HepG2 (cell line): Measurements from ENCODE around the gene LRBA. TPM values are rescaled to one million over a fixed set of nuclear protein-coding genes. Genes with fewer than 3 reads are reported as not detected.

Experiments
- ATAC-seq: fragments of 200-7000 bp; cut with Tn5 transposase; 3 replicates; pipeline ENCODE4 v1.9.1; 2020; ENCODE audit warnings: mild to moderate bottlenecking, moderate library complexity
- BruUV-seq: library from RNA; stranded (reverse); fragments of 400-500 nt; replicated peaks from 2 replicates; lab custom pipeline; 2021; lab: Mats Ljungman, UMichigan
- CTCF ChIA-PET: fragments of 300-600 bp; formaldehyde crosslinking; extraction: SDS; loops from one replicate; lab custom pipeline; 2021; ENCODE audit warnings: low total read pairs, inconsistent platforms, low intra/inter-chr PET ratio; lab: Yijun Ruan, JAX
- POLR2A ChIA-PET: fragments of 350-600 bp; sonication (Branson Sonifier 250); formaldehyde crosslinking; loops from one replicate; lab custom pipeline; 2020; ENCODE audit warnings: antibody characterized with exemption, inconsistent platforms; lab: Yijun Ruan, JAX
- DNase-seq: peaks from one replicate; pipeline ENCODE4 v3.0.0-alpha.2; 2015; ENCODE audit warnings: low spot score
- FAIRE-seq: peaks from 3 replicates; lab custom pipeline; 2011; peaks lifted over from hg19 to GRCh38; lab: Jason Lieb, UNC
- H2AFZ ChIP-seq: one replicate; pipeline ENCODE4 v1.6.1; 2011; ENCODE audit warnings: low read length, inconsistent platforms
- H3K27ac ChIP-seq: fragments of 300-600 bp; 3 replicates; pipeline ENCODE4 v1.8.0; 2011; ENCODE audit warnings: mixed run types, mild to moderate bottlenecking, mixed read lengths, low read length, inconsistent platforms; ENCODE audit not compliant: insufficient read depth; ENCODE audit errors: extremely low read length
- H3K27me3 ChIP-seq, 2 experiments: fragments of 200-600 bp in 1 of 2; 2 replicates in 1 of 2; 3 replicates in 1 of 2; pipeline versions ENCODE4 v1.6.0 to v1.8.0; 2011; ENCODE audit warnings: low read length in 2 of 2, mild to moderate bottlenecking in 2 of 2, moderate library complexity in 2 of 2, inconsistent platforms in 1 of 2; ENCODE audit not compliant: insufficient read depth in 2 of 2, control insufficient read depth in 1 of 2
- H3K36me3 ChIP-seq, 2 experiments: fragments of 200-600 bp in 1 of 2; replicated peaks in 1 of 2; 2 replicates in 1 of 2; 3 replicates in 1 of 2; pipeline versions ENCODE4 v1.5.1 to v1.8.0; 2011; ENCODE audit warnings: low read length in 2 of 2, inconsistent platforms in 1 of 2; ENCODE audit not compliant: insufficient read depth in 2 of 2, control insufficient read depth in 1 of 2
- H3K4me1 ChIP-seq: 2 replicates; pipeline ENCODE4 v1.5.1; 2012; ENCODE audit warnings: low read length, inconsistent platforms; ENCODE audit not compliant: insufficient read depth
- H3K4me2 ChIP-seq: 2 replicates; pipeline ENCODE4 v1.6.0; 2011; ENCODE audit warnings: low read depth, low read length, inconsistent platforms
- H3K4me3 ChIP-seq, 3 experiments: fragments of 200-600 bp in 1 of 3; sonication (generic), shearing (Covaris generic) in 1 of 3; replicated peaks in 1 of 3; 2 replicates each; pipeline ENCODE4 v1.5.1; 2011 to 2016; ENCODE audit warnings: low read length in 3 of 3, inconsistent platforms in 2 of 3, low read depth in 2 of 3, mild to moderate bottlenecking in 2 of 3, control low read depth in 1 of 3, mixed read lengths in 1 of 3; ENCODE audit not compliant: insufficient read depth in 1 of 3
- H3K79me2 ChIP-seq: one replicate; pipeline ENCODE4 v1.6.1; 2011; ENCODE audit warnings: low read length, inconsistent platforms; ENCODE audit not compliant: insufficient read depth
- H3K9ac ChIP-seq: 2 replicates; pipeline ENCODE4 v1.6.0; 2011; ENCODE audit warnings: mild to moderate bottlenecking, low read depth, low read length, inconsistent platforms; ENCODE audit not compliant: insufficient read depth
- H3K9me3 ChIP-seq: 2 replicates; pipeline ENCODE4 v1.5.1; 2012; ENCODE audit warnings: mild to moderate bottlenecking, low read length
- H4K20me1 ChIP-seq: 2 replicates; pipeline ENCODE4 v1.6.0; 2011; ENCODE audit warnings: inconsistent platforms, mild to moderate bottlenecking, low read length, moderate library complexity; ENCODE audit not compliant: insufficient read depth
- FIP1L1 ChIP-seq: fragments of 200-400 bp; formaldehyde crosslinking; IDR thresholded peaks from 2 replicates; pipeline ENCODE4 v1.6.1; 2018; ENCODE audit warnings: low read depth, mild to moderate bottlenecking, low read length, moderate library complexity, borderline replicate concordance; ENCODE audit not compliant: insufficient read depth
- FOSL1 ChIP-seq: sonication (generic); formaldehyde crosslinking; IDR thresholded peaks from 2 replicates; pipeline ENCODE4 v1.9.0; 2021; ENCODE audit warnings: missing genetic modification reagents, borderline replicate concordance
- FOXJ3 ChIP-seq: sonication (generic); formaldehyde crosslinking; IDR thresholded peaks from 2 replicates; pipeline ENCODE4 v1.4.0; 2020; ENCODE audit warnings: missing genetic modification reagents, mild to moderate bottlenecking, borderline replicate concordance
- GPBP1L1 ChIP-seq: sonication (generic); formaldehyde crosslinking; IDR thresholded peaks from 2 replicates; pipeline ENCODE4 v1.5.0; 2020; ENCODE audit warnings: mild to moderate bottlenecking, missing genetic modification reagents
- JDP2 ChIP-seq: sonication (generic); formaldehyde crosslinking; IDR thresholded peaks from 2 replicates; pipeline ENCODE4 v1.8.1; 2022; ENCODE audit warnings: missing genetic modification reagents, borderline replicate concordance
- RAD21 ChIP-seq: fragments of 450-650 bp; formaldehyde crosslinking; IDR thresholded peaks from 2 replicates; pipeline ENCODE4 v1.5.0; 2020; ENCODE audit warnings: mild to moderate bottlenecking
- SSRP1 ChIP-seq: IDR thresholded peaks from 2 replicates; pipeline ENCODE4 v1.6.1; 2016; ENCODE audit warnings: control low read depth
- TEAD2 ChIP-seq: sonication (generic); formaldehyde crosslinking; IDR thresholded peaks from 2 replicates; pipeline ENCODE4 v1.9.0; 2021; ENCODE audit warnings: missing genetic modification reagents
- ZNF251 ChIP-seq: sonication (generic); formaldehyde crosslinking; IDR thresholded peaks from 2 replicates; pipeline ENCODE4 v1.9.0; 2021; ENCODE audit warnings: mild to moderate bottlenecking, missing genetic modification reagents
- ZNF274 ChIP-seq: sonication (generic); formaldehyde crosslinking; IDR thresholded peaks from 2 replicates; pipeline ENCODE4 v1.5.1; 2020; ENCODE audit warnings: mild to moderate bottlenecking, missing genetic modification reagents
- ZNF451 ChIP-seq: sonication (generic); formaldehyde crosslinking; IDR thresholded peaks from 2 replicates; pipeline ENCODE4 v1.5.0; 2020; ENCODE audit warnings: mild to moderate bottlenecking, missing genetic modification reagents
- ZNF609 ChIP-seq: sonication (generic); formaldehyde crosslinking; IDR thresholded peaks from 2 replicates; pipeline ENCODE4 v1.4.0; 2020; ENCODE audit warnings: mild to moderate bottlenecking, missing genetic modification reagents, borderline replicate concordance
- ZNF672 ChIP-seq: sonication (generic); formaldehyde crosslinking; IDR thresholded peaks from 2 replicates; pipeline ENCODE4 v1.8.1; 2022; ENCODE audit warnings: missing genetic modification reagents
- ZNF841 ChIP-seq: sonication (generic); formaldehyde crosslinking; IDR thresholded peaks from 2 replicates; pipeline ENCODE4 v1.8.1; 2023; ENCODE audit warnings: missing genetic modification reagents, borderline replicate concordance
- WGBS: methylation state at CpG from one replicate; pipeline ENCODE4 v1.1.6; 2017; ENCODE audit warnings: low lambda C conversion rate; 5-methylcytosine and 5-hydroxymethylcytosine counted together
- in situ Hi-C: cut with HindIII; loops from 2 replicates; pipeline ENCODE4 v1.10.0; 2017; ENCODE audit warnings: low pct_unique_long_range_greater_than_20kb; ENCODE audit not compliant: extremely low pct_ligation_motif_present
- intact Hi-C: fragments of 100-400 bp; cut with micrococcal nuclease; formaldehyde crosslinking; loops from one replicate; pipeline ENCODE4 v1.10.0; 2022; ENCODE audit not compliant: unreplicated experiment
- polyA plus RNA-seq, 8 experiments: library from polyadenylated mRNA; depleted of rRNA in 3 of 8; stranded (reverse) in 7 of 8; unstranded in 1 of 8; fragments of >200 nt; fragmentation: Illumina TruSeq in 4 of 8; extraction: Trizol in 4 of 8; gene quantifications; 2 replicates each; pipeline versions ENCODE4 v1.2.1 to v1.2.3, GENCODE V29; 2011 to 2016; ENCODE audit warnings: low read depth in 4 of 8, missing spikeins in 1 of 8, mixed read lengths in 1 of 8; ENCODE audit not compliant: insufficient read depth in 1 of 8
- total RNA-seq, 5 experiments: library from RNA; depleted of rRNA; stranded (reverse); fragments of >200 nt; fragmentation: Illumina TruSeq; extraction: Trizol; gene quantifications; 2 replicates each; pipeline ENCODE4 v1.2.3, GENCODE V29; 2016; ENCODE audit warnings: low read depth in 1 of 5

The LRBA gene
- total and polyA plus RNA-seq, 2 of the 13 experiments (the other 11 are each of a cell fraction or from before 2014, with no cell fraction given) = 21.0 to 37.2 TPM

GRCh38 chr4:150708004-150708403 lies 307.1 kb downstream of the LRBA start:
- Histone ChIP-seq H4K20me1 (no peaks in the 10 kb centered on the region), H3K9ac (no peak overlapping the region), H3K4me3 (no peak overlapping the region), H3K4me1 (no peaks in the 10 kb centered on the region), H3K79me2 (no peaks in the 10 kb centered on the region)
- WGBS = 93% methylated on average over 1 of the region's 1 CpG
- intact Hi-C loops = no loop called here
- ATAC-seq (no peak), FAIRE-seq (no peak)
- CTCF ChIA-PET = no interaction called here
- TF ChIP-seq SSRP1 (CRISPR knock-in tag) = no peak
- no peak for TF ChIP-seq FIP1L1
- no peak for TF ChIP-seq FOXJ3 (CRISPR knock-in tag)
- TF ChIP-seq RAD21 (CRISPR knock-in tag) = no peak
- TF ChIP-seq, all 625 proteins: peak for 0
- no peak overlapping the region for H3K4me2 ChIP-seq
- DNase-seq = no peak
- no peaks in the 10 kb centered on the region for H3K36me3 ChIP-seq
- no peak overlapping the region for H3K27ac ChIP-seq
- no TSS peak for BruUV-seq
- in situ Hi-C loops = no loop called here
- POLR2A ChIA-PET = no interaction called here
- no peak overlapping the region for H2AFZ ChIP-seq
- no peaks in the 10 kb centered on the region for H3K9me3 ChIP-seq
- no peaks in the 10 kb centered on the region; a peak in 1 of 5 replicates for H3K27me3 ChIP-seq

GRCh38 chr4:150699599-150699998 lies 315.5 kb downstream of the LRBA start:
- no peak overlapping the region for H3K4me2 ChIP-seq
- in situ Hi-C loops (no loop called here), intact Hi-C loops (no loop called here)
- no TSS peak for BruUV-seq
- FAIRE-seq (no peak), ATAC-seq (no peak), DNase-seq (no peak)
- no peaks in the 10 kb centered on the region; a peak in 1 of 5 replicates for H3K36me3 ChIP-seq
- H3K79me2 ChIP-seq = no peaks in the 10 kb centered on the region
- no peaks in the 10 kb centered on the region for H3K9me3 ChIP-seq
- no peak overlapping the region for H3K27ac ChIP-seq
- POLR2A ChIA-PET = no interaction called here
- no peak overlapping the region for H3K9ac ChIP-seq
- H3K27me3 ChIP-seq = no peaks in the 10 kb centered on the region
- CTCF ChIA-PET = no interaction called here
- H2AFZ ChIP-seq = no peak overlapping the region
- no peaks in the 10 kb centered on the region for H3K4me1 ChIP-seq
- H3K4me3 ChIP-seq = no peak overlapping the region
- no peaks in the 10 kb centered on the region for H4K20me1 ChIP-seq
- no peak for TF ChIP-seq FOSL1 (CRISPR knock-in tag)
- no peak for TF ChIP-seq ZNF609
- no peak for TF ChIP-seq ZNF672
- TF ChIP-seq ZNF451 (CRISPR knock-in tag) = no peak
- no peak for TF ChIP-seq JDP2 (CRISPR knock-in tag)
- no peak for TF ChIP-seq GPBP1L1 (CRISPR knock-in tag)
- TF ChIP-seq TEAD2 (CRISPR knock-in tag) = no peak
- no peak for TF ChIP-seq ZNF274
- no peak for TF ChIP-seq ZNF251
- TF ChIP-seq ZNF841 (CRISPR knock-in tag) = no peak
